Right lobe of liver (tissue), 4 donors: ENCODE measurements around the gene NBEA.

Experiments
- POLR2A ChIP-seq: fragments of 450-650 bp; IDR thresholded peaks from one replicate; pipeline ENCODE4 v1.6.1; 2017; ENCODE audit warnings: antibody characterized with exemption, mild to moderate bottlenecking
- TF ChIP-seq, protein P1 (sequence below), 4 donors: fragments of 200-600 bp in 3 of 4; fragments of 450-650 bp in 1 of 4; IDR thresholded peaks; one replicate each; pipeline versions ENCODE4 v1.5.1 to v1.8.0; 2016 to 2022; ENCODE audit warnings: antibody characterized with exemption in 4 of 4, mild to moderate bottlenecking in 2 of 4
- donor health status: DM: no; HTN: no; CAD: no.
- donor health status: DM: no; HTN: no; CAD: no.
- donor health status: DM: no; HTN: yes; CAD: no.

DNA sequence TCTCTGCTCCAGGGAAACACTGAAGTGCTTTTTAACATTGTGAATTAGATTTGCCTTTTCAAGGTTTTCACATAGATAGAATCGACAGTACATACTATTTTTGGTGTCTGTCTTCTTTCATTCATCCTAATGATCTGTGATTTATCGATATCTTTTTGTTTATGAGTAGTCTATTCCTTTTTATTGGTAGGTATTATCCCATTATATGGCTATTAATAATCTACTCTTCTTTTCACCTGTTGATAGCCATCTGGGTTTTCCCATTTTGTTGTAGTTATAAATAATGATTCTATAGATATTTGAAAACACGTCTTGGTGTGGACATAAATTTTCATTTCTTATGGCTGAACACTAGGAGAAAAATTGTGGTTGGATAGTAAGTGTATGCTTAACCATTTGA lies 271.8 kb downstream of the NBEA start:
- no peak for TF ChIP-seq POLR2A
- TF ChIP-seq, protein P1, sequence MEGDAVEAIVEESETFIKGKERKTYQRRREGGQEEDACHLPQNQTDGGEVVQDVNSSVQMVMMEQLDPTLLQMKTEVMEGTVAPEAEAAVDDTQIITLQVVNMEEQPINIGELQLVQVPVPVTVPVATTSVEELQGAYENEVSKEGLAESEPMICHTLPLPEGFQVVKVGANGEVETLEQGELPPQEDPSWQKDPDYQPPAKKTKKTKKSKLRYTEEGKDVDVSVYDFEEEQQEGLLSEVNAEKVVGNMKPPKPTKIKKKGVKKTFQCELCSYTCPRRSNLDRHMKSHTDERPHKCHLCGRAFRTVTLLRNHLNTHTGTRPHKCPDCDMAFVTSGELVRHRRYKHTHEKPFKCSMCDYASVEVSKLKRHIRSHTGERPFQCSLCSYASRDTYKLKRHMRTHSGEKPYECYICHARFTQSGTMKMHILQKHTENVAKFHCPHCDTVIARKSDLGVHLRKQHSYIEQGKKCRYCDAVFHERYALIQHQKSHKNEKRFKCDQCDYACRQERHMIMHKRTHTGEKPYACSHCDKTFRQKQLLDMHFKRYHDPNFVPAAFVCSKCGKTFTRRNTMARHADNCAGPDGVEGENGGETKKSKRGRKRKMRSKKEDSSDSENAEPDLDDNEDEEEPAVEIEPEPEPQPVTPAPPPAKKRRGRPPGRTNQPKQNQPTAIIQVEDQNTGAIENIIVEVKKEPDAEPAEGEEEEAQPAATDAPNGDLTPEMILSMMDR (IDR thresholded peaks at IDR 0.05), result no peak
